Left ventricle myocardium inferior (tissue), 1 donor: ENCODE data around the gene HDAC4. TPM values are rescaled to one million over a fixed set of nuclear protein-coding genes. Genes with fewer than 3 reads are reported as not detected.

Experiments
- DNase-seq: peaks from one replicate; pipeline ENCODE4 v3.0.0-alpha.2; 2020
- H3K27ac ChIP-seq: fragments of 200-600 bp; replicated peaks from 2 replicates; pipeline ENCODE4 v1.8.0; 2021
- H3K27me3 ChIP-seq: fragments of 200-600 bp; 2 replicates; pipeline ENCODE4 v1.8.0; 2021; ENCODE audit warnings: low read depth
- H3K36me3 ChIP-seq: fragments of 200-600 bp; 2 replicates; pipeline ENCODE4 v1.8.0; 2021
- H3K4me1 ChIP-seq: fragments of 200-600 bp; 2 replicates; pipeline ENCODE4 v1.8.0; 2021
- H3K4me3 ChIP-seq: fragments of 200-600 bp; 2 replicates; pipeline ENCODE4 v1.8.0; 2021; ENCODE audit warnings: mild to moderate bottlenecking, moderate library complexity
- H3K9me3 ChIP-seq: fragments of 200-600 bp; replicated peaks from 2 replicates; pipeline ENCODE4 v1.8.0; 2021
- intact Hi-C: fragments of 100-400 bp; cut with micrococcal nuclease; formaldehyde crosslinking; loops from one replicate; pipeline ENCODE4 v1.11.0; 2022
- total RNA-seq: library from RNA; stranded (reverse); fragmentation: NEBNext Ultra II Directional; extraction: Animal tissue kit (Norgen Biotek cat#: 25700); gene quantifications from one replicate; pipeline ENCODE4 v1.2.1, GENCODE V29; 2021
- TF ChIP-seq, protein P1 (sequence below): fragments of 200-600 bp; IDR thresholded peaks from 2 replicates; pipeline ENCODE4 v1.8.0; 2021; ENCODE audit warnings: antibody characterized with exemption, mild to moderate bottlenecking, borderline replicate concordance
- donor health status: DM: no; HTN: yes; CAD: no; lungs with severe emphysema.

HDAC4 gene
- total RNA-seq, 1 donor from 2014 or later: 23.9 TPM

DNA sequence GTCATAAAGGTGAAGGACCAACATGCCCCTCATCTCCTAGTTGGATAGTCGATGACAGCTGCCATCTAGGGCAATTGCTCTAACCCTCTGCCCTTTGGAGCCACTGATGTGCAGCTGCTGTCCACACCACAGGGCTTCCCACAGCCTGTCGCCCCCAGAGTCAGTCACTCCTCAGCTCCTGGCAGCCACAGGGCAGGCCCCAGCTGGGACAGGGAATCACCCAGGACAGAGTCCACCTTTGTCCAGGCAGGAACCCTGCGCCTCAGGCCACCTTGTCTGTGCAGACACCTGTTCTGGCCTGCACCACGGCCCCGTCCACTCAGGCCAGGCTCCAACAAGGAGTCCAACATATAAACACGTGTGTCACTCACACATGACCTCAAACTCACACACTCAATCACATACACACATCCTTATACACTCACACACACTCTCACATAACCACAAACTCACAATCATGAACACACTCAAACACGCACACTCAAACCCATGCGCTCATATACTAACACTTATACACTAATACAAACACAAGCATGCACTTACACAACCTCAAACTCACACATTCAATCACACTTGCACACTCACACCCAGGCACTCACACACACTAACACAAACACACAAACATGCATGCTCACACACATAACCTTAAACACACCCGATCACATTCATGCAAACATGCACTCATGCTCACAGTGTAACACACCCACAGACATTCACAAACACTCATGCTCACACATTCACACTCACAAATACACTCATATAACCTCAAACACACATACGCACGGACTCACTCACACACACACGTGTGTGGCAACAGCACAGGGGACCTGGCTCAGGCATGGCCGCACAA lies 29.7 kb downstream of the HDAC4 start:
- H3K27me3 ChIP-seq: no peaks in the 10 kb centered on the region
- no peaks in the 10 kb centered on the region for H3K36me3 ChIP-seq
- DNase-seq: no peak
- no peak overlapping the region for H3K27ac ChIP-seq
- no peak overlapping the region for H3K4me3 ChIP-seq
- intact Hi-C loops: no loop called here
- TF ChIP-seq, protein P1, sequence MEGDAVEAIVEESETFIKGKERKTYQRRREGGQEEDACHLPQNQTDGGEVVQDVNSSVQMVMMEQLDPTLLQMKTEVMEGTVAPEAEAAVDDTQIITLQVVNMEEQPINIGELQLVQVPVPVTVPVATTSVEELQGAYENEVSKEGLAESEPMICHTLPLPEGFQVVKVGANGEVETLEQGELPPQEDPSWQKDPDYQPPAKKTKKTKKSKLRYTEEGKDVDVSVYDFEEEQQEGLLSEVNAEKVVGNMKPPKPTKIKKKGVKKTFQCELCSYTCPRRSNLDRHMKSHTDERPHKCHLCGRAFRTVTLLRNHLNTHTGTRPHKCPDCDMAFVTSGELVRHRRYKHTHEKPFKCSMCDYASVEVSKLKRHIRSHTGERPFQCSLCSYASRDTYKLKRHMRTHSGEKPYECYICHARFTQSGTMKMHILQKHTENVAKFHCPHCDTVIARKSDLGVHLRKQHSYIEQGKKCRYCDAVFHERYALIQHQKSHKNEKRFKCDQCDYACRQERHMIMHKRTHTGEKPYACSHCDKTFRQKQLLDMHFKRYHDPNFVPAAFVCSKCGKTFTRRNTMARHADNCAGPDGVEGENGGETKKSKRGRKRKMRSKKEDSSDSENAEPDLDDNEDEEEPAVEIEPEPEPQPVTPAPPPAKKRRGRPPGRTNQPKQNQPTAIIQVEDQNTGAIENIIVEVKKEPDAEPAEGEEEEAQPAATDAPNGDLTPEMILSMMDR: no peak
- peaks cover 9% of the 10 kb centered on the region for H3K4me1 ChIP-seq
- no peaks in the 10 kb centered on the region for H3K9me3 ChIP-seq

DNA sequence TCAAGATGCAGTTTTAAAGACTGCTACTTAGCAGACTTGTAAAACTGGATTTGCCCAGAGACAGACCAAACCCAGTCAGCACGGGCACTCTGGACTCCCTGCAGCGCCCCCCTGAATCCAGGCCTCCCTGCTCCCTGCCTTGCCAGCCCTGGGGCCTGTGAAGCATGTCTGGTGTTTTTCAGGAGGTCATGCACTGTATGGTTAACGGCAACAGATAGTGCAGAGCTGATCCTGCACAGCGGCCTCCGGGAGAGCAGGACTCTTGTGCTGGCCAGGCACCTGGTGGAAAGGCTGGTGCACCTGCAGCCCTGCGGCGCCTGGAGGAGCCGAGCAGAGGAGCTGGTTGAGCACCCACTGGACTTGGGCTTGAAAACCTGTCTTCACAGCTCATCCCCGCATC lies 30.4 kb downstream of the HDAC4 start:
- Histone ChIP-seq H3K4me3 (no peak overlapping the region), H3K4me1 (peaks cover 6% of the 10 kb centered on the region), H3K36me3 (no peaks in the 10 kb centered on the region), H3K27me3 (no peaks in the 10 kb centered on the region), H3K9me3 (no peaks in the 10 kb centered on the region), H3K27ac (no peak overlapping the region)
- intact Hi-C loops: no loop called here
- no peak for DNase-seq
- TF ChIP-seq, protein P1: no peak

DNA sequence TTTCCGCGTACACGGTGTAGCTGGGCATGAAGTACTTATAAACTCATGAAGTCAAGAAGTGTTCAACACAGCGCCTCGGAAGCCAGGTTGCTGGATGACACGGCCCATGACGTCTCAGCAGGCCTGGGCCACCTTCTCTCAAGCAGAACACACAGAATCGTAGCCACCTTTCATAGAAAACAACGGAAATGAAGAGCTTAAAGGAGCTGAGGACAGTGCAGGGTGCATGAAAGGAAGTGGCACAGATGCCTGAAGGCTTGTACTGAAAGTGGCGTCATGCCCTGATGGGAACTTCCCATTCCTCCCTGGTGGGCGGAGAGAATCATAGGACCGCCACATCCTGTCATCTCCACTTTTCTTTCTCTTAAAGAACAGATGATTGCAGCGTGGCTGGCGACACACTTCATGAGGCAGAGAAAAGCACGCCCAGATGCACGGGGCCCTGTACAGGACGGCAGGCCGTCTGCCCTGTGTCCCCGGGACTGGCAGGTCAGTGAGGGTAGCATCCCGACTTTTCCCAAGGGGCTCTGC lies 31.1 kb downstream of the HDAC4 start:
- H3K27ac ChIP-seq: no peak overlapping the region
- no peak for DNase-seq
- H3K4me1 ChIP-seq: no peaks in the 10 kb centered on the region
- H3K27me3 ChIP-seq: no peaks in the 10 kb centered on the region
- no peak overlapping the region for H3K4me3 ChIP-seq
- no peaks in the 10 kb centered on the region for H3K36me3 ChIP-seq
- intact Hi-C loops: no loop called here
- H3K9me3 ChIP-seq: no peaks in the 10 kb centered on the region
- TF ChIP-seq, protein P1: no peak

DNA sequence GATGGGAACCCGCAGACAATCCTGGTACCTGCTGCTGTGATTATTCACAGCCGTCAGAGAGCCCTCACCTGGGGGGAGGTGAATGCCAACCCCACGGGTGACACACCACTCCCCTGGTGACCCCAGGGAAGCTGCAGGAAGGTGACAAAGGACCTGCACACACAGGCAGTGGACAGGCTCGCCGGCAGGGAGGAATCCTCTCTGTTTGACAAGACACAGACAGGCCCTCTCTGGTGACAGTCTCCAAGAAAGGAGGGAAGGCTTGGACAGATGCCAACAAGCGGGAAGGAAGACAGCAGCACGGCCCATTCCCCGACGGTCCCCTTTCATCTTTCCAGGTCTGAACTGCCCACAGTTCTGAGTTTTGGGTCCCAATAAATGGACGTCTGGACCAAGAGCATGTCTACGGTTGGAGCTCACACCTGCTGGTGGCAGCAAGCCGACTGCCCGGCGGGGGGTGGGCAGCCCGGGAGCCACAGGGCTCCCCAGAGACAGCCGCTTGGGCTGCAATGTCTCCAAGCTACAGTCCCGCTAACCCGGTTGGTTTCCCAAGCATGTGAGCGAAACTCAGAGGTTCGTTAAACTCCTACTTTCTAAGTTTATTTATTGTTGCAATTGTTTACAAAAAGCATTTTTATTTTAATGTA lies 31.8 kb downstream of the HDAC4 start:
- DNase-seq: no peak
- Histone ChIP-seq H3K9me3 (no peaks in the 10 kb centered on the region), H3K27ac (no peak overlapping the region), H3K36me3 (no peaks in the 10 kb centered on the region), H3K4me3 (no peak overlapping the region), H3K4me1 (no peaks in the 10 kb centered on the region), H3K27me3 (no peaks in the 10 kb centered on the region)
- TF ChIP-seq, protein P1: no peak
- intact Hi-C loops: no loop called here

DNA sequence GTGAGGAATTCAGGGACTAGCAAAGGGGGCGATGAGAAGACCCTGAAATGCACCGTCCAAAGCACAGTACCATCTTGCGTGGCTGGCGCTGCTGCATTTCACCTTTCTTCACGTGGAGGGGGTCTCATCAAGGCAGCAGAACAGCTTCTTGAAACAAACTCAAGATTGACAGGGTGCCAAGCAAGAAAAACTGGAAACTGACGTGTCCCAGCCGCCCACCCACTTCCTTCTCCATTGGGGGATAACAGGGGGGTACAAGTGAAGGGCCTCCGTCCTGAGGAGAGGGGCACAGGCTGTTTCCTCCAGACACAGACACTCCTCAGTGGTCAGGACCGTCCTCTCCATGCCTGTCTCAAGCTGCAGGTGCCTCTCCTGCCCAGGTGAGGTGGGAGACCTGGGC lies 32.5 kb downstream of the HDAC4 start:
- Histone ChIP-seq H3K9me3 (no peaks in the 10 kb centered on the region), H3K27me3 (no peaks in the 10 kb centered on the region), H3K27ac (no peak overlapping the region), H3K4me1 (no peaks in the 10 kb centered on the region), H3K36me3 (no peaks in the 10 kb centered on the region), H3K4me3 (no peak overlapping the region)
- TF ChIP-seq, protein P1: no peak
- intact Hi-C loops: no loop called here
- DNase-seq: no peak
